ENCODE data around the gene ALX1. TPM values are rescaled to one million over a fixed set of nuclear protein-coding genes. Genes with fewer than 3 reads are reported as not detected.

ALX1 gene
- total RNA-seq (not detected), polyA plus RNA-seq (not detected)

GRCh38 chr12:85280165-85280983 is at the start of gene ALX1:
Gene ALX1, plus strand, starts transcription at chr12:85280220. Its CDS starts 42 bp downstream, at chr12:85280262.
- WGBS, result 4% methylated on average over 49 of the region's 49 CpGs
- DNase-seq (ENCODE audit: low spot score), result no peak
- H3K9me3 ChIP-seq (ENCODE audit: control insufficient read depth in 4 of 4, low read length in 3 of 4), result peaks cover 0 to 4% (median 0%) of the 10 kb centered on the region in 4 donors
- TF ChIP-seq, protein P1, sequence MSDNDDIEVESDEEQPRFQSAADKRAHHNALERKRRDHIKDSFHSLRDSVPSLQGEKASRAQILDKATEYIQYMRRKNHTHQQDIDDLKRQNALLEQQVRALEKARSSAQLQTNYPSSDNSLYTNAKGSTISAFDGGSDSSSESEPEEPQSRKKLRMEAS (IDR thresholded peaks at IDR 0.05), result no peak
- TF ChIP-seq HNF4G (IDR thresholded peaks at IDR 0.05) (no peak), YY1 (IDR thresholded peaks at IDR 0.05) (no peak), RXRA (IDR thresholded peaks at IDR 0.05) (no peak), SP1 (IDR thresholded peaks at IDR 0.05) (no peak), REST (IDR thresholded peaks at IDR 0.05) (no peak), TAF1 (conservative IDR thresholded peaks at IDR 0.05) (no peak), GABPA (IDR thresholded peaks at IDR 0.05 in 1 of 2, conservative IDR thresholded peaks at IDR 0.05 in 1 of 2) (no peak), JUND (IDR thresholded peaks at IDR 0.05) (no peak), EGR1 (IDR thresholded peaks at IDR 0.05; ENCODE audit: low read depth in 2 of 2) (no peak), HNF4A (conservative IDR thresholded peaks at IDR 0.05) (no peak), FOXA2 (IDR thresholded peaks at IDR 0.05) (no peak), NR2F2 (IDR thresholded peaks at IDR 0.05) (no peak)
- TF ChIP-seq, protein P2, sequence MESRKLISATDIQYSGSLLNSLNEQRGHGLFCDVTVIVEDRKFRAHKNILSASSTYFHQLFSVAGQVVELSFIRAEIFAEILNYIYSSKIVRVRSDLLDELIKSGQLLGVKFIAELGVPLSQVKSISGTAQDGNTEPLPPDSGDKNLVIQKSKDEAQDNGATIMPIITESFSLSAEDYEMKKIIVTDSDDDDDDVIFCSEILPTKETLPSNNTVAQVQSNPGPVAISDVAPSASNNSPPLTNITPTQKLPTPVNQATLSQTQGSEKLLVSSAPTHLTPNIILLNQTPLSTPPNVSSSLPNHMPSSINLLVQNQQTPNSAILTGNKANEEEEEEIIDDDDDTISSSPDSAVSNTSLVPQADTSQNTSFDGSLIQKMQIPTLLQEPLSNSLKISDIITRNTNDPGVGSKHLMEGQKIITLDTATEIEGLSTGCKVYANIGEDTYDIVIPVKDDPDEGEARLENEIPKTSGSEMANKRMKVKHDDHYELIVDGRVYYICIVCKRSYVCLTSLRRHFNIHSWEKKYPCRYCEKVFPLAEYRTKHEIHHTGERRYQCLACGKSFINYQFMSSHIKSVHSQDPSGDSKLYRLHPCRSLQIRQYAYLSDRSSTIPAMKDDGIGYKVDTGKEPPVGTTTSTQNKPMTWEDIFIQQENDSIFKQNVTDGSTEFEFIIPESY (IDR thresholded peaks at IDR 0.05), result no peak
- TF ChIP-seq, protein P3, sequence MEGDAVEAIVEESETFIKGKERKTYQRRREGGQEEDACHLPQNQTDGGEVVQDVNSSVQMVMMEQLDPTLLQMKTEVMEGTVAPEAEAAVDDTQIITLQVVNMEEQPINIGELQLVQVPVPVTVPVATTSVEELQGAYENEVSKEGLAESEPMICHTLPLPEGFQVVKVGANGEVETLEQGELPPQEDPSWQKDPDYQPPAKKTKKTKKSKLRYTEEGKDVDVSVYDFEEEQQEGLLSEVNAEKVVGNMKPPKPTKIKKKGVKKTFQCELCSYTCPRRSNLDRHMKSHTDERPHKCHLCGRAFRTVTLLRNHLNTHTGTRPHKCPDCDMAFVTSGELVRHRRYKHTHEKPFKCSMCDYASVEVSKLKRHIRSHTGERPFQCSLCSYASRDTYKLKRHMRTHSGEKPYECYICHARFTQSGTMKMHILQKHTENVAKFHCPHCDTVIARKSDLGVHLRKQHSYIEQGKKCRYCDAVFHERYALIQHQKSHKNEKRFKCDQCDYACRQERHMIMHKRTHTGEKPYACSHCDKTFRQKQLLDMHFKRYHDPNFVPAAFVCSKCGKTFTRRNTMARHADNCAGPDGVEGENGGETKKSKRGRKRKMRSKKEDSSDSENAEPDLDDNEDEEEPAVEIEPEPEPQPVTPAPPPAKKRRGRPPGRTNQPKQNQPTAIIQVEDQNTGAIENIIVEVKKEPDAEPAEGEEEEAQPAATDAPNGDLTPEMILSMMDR (IDR thresholded peaks at IDR 0.05; ENCODE audit: low read depth, low read length, missing input control), result no peak
- TF ChIP-seq, protein P4, sequence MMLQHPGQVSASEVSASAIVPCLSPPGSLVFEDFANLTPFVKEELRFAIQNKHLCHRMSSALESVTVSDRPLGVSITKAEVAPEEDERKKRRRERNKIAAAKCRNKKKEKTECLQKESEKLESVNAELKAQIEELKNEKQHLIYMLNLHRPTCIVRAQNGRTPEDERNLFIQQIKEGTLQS (IDR thresholded peaks at IDR 0.05), result no peak
- H3K4me1 ChIP-seq (ENCODE audit: control insufficient read depth in 4 of 4, insufficient read depth in 4 of 4, low read length in 3 of 4), result peaks cover 5 to 25% (median 12%) of the 10 kb centered on the region in 4 donors
- peaks cover 5 to 26% (median 19%) of the 10 kb centered on the region in 4 donors for H3K27me3 ChIP-seq (ENCODE audit: control insufficient read depth in 4 of 4, insufficient read depth in 4 of 4, low read length in 3 of 4)
- peak within 1 kb of the TSS in 2 of 3 donors; percentile 33 to 41 for H3K4me3 ChIP-seq (ENCODE audit: low read depth in 1 of 3, low read length in 3 of 3)
- no peak within 1 kb of the TSS for H3K9ac ChIP-seq (ENCODE audit: low read depth in 1 of 2, low read length in 2 of 2)
- no peak within 1 kb of the TSS for H3K27ac ChIP-seq (ENCODE audit: low read depth in 1 of 2, low read length in 2 of 2)
- no peaks in the 10 kb centered on the region for H3K36me3 ChIP-seq (ENCODE audit: control insufficient read depth in 4 of 4, insufficient read depth in 3 of 4, low read depth in 1 of 4, low read length in 3 of 4)
